Stimulated activated CD4-positive, alpha-beta T cell treated with anti-CD3 and anti-CD28 coated beads, Interleukin-12 subunit alpha, Interleukin-12 subunit beta, amount 100 ng/mL, for 48 hours (primary cell): Measurements from ENCODE around the gene SSTR3.
"Not testable (repeated sequence)": the region's sequence is repeated elsewhere in the genome, so short reads cannot be mapped to it uniquely, and the experiment has no call there.

Source experiments
- DNase-seq, 3 donors: peaks; one replicate each; pipeline ENCODE4 v3.0.0-alpha.2; 2020; ENCODE audit warnings: low read depth in 2 of 3, low spot score in 1 of 3

Gene SSTR3

GRCh38 chr22:37243402-37244113, 31.3 kb upstream of the SSTR3 start:
- no peak for DNase-seq

GRCh38 chr22:37242395-37242918, 30.2 kb upstream of the SSTR3 start:
- peak; percentile 85 to 89 (median 89) for DNase-seq

- peak in 1 of 3 donors; percentile 48 for DNase-seq
Measured at GRCh38 chr22:37241351-37242142, 29.3 kb upstream of the SSTR3 start.

- no peak for DNase-seq
Measured at GRCh38 chr22:37240941-37241320, 28.7 kb upstream of the SSTR3 start.

GRCh38 chr22:37240240-37240940, 28.1 kb upstream of the SSTR3 start:
- no peak for DNase-seq

GRCh38 chr22:37239336-37240239, 27.3 kb upstream of the SSTR3 start:
- DNase-seq = no peak

GRCh38 chr22:37237371-37238268, 25.3 kb upstream of the SSTR3 start:
- no peak for DNase-seq

- no peak for DNase-seq
Measured at GRCh38 chr22:37235897-37236607, 23.8 kb upstream of the SSTR3 start.

GRCh38 chr22:37234736-37235711, 22.7 kb upstream of the SSTR3 start:
- no peak for DNase-seq

GRCh38 chr22:37233751-37234631, 21.7 kb upstream of the SSTR3 start:
- no peak for DNase-seq

GRCh38 chr22:37233371-37233750, 21.1 kb upstream of the SSTR3 start:
- not testable (repeated sequence) for DNase-seq

GRCh38 chr22:37232140-37232998, 20.1 kb upstream of the SSTR3 start:
- DNase-seq = no peak

GRCh38 chr22:37231406-37232139, 19.3 kb upstream of the SSTR3 start:
- no peak for DNase-seq

- peak; percentile 72 to 86 (median 83) for DNase-seq
Measured at GRCh38 chr22:37230673-37231405, 18.6 kb upstream of the SSTR3 start.
